Uterus (tissue), 2 donors: Measurements from ENCODE around the gene ELF2.

ENCODE experiments used
- CTCF ChIP-seq, 4 experiments: fragments of 200-600 bp in 2 of 4; fragments of 450-650 bp in 2 of 4; sonication (generic) in 2 of 4; IDR thresholded peaks; one replicate each; pipeline ENCODE4 v1.5.1; 2016 to 2019; ENCODE audit warnings: antibody characterized with exemption in 4 of 4, mild to moderate bottlenecking in 2 of 4, moderate library complexity in 1 of 4
- POLR2A ChIP-seq, 2 donors: fragments of 450-650 bp; IDR thresholded peaks; one replicate each; pipeline ENCODE4 v1.6.1; 2016; ENCODE audit warnings: antibody characterized with exemption in 2 of 2, mild to moderate bottlenecking in 1 of 2, moderate library complexity in 1 of 2

DNA sequence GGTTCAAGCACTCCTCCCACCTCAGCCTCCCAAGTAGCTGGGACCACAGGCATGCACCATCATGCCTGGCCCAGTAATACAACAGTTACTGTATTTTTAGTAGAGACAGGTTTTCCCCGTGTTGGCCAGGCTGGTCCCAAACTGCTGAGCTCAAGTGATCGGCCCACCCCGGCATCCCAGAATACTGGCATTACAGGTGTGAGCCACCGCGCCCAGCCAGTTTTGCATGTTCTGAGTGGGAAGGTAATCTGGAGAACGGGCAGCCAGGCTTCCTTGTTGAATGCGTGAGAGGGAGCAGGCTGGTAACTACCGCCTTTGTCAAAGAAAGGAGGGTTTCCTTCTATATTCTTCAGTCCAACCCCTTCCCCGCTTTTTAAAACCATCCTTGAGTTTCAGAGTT lies 152.3 kb downstream of the ELF2 start:
- TF ChIP-seq CTCF (IDR thresholded peaks at IDR 0.05) (no peak), POLR2A (IDR thresholded peaks at IDR 0.05) (no peak)
